K562 (cell line): ENCODE measurements around the gene TUBA1B. TPM values are rescaled to one million over a fixed set of nuclear protein-coding genes. Genes with fewer than 3 reads are reported as not detected.
A peak's percentile ranks its signal among the peaks of the same experiment; 100 is the strongest.

Experiments
- ARID3B ChIP-seq: fragments of 250-450 bp; sonication (Bioruptor Pico); IDR thresholded peaks from 2 replicates; pipeline ENCODE4 v1.4.0; 2020; ENCODE audit warnings: borderline replicate concordance
- ATF3 ChIP-seq, 2 experiments: fragments of 450-650 bp in 1 of 2; sonication (generic) in 1 of 2; formaldehyde crosslinking in 1 of 2; IDR thresholded peaks in 1 of 2; conservative IDR thresholded peaks in 1 of 2; 2 replicates each; pipeline versions ENCODE4 v1.6.1 to v1.8.1; 2016 to 2023; ENCODE audit warnings: mild to moderate bottlenecking in 2 of 2, moderate library complexity in 2 of 2, inconsistent platforms in 1 of 2, missing genetic modification reagents in 1 of 2
- CBFB ChIP-seq: sonication (generic); formaldehyde crosslinking; IDR thresholded peaks from 2 replicates; pipeline ENCODE4 v1.4.0; 2020; ENCODE audit warnings: mild to moderate bottlenecking, missing genetic modification reagents
- CBX3 ChIP-seq, 2 experiments: IDR thresholded peaks; 1 replicate in 1 of 2; 2 replicates in 1 of 2; pipeline ENCODE4 v1.6.1; 2012; ENCODE audit warnings: inconsistent platforms in 2 of 2, low read length in 2 of 2, borderline replicate concordance in 1 of 2, control low read depth in 1 of 2
- CTCF ChIP-seq, 3 experiments: IDR thresholded peaks in 2 of 3; conservative IDR thresholded peaks in 1 of 3; 2 replicates each; pipeline ENCODE4 v1.5.1; 2011 to 2012; ENCODE audit warnings: low read length in 3 of 3, mild to moderate bottlenecking in 3 of 3, control low read depth in 2 of 3, improper control_type of control experiment in 1 of 3, inconsistent platforms in 1 of 3, low read depth in 1 of 3, mixed read lengths in 1 of 3, moderate library complexity in 1 of 3; ENCODE audit not compliant: insufficient read depth in 2 of 3
- DPF2 ChIP-seq: fragments of 450-650 bp; IDR thresholded peaks from 2 replicates; pipeline ENCODE4 v1.6.1; 2016
- ERF ChIP-seq: fragments of 450-650 bp; formaldehyde crosslinking; IDR thresholded peaks from 2 replicates; pipeline ENCODE4 v1.4.0; 2020; ENCODE audit warnings: mild to moderate bottlenecking, mixed read lengths
- HDGF ChIP-seq: fragments of 450-650 bp; IDR thresholded peaks from 2 replicates; pipeline ENCODE4 v1.6.1; 2016
- MXD1 ChIP-seq: fragments of 250-450 bp; sonication (Bioruptor Pico); IDR thresholded peaks from 2 replicates; pipeline ENCODE4 v1.8.0; 2021; ENCODE audit warnings: borderline replicate concordance, mild to moderate bottlenecking, moderate library complexity; ENCODE audit not compliant: poor library complexity, severe bottlenecking
- REST ChIP-seq, 2 experiments: fragments of 450-650 bp; formaldehyde crosslinking in 1 of 2; IDR thresholded peaks; 2 replicates each; pipeline versions ENCODE4 v1.4.0 to v1.6.1; 2014 to 2020; ENCODE audit warnings: mild to moderate bottlenecking in 2 of 2, borderline replicate concordance in 1 of 2, low read depth in 1 of 2
- ZBTB9 ChIP-seq: fragments of 450-650 bp; formaldehyde crosslinking; IDR thresholded peaks from 2 replicates; pipeline ENCODE4 v1.4.0; 2020; ENCODE audit warnings: mild to moderate bottlenecking, moderate library complexity
- ZFX ChIP-seq: sonication (generic); formaldehyde crosslinking; IDR thresholded peaks from 2 replicates; pipeline ENCODE4 v1.8.0; 2022; ENCODE audit warnings: mild to moderate bottlenecking, missing genetic modification reagents, moderate library complexity
- polyA plus RNA-seq, 8 experiments: library from polyadenylated mRNA; depleted of rRNA in 4 of 8; stranded (reverse) in 5 of 8; unstranded in 3 of 8; fragments of >200 nt; fragmentation: Nextera tagmentation in 2 of 8; fragmentation: Illumina TruSeq in 1 of 8; extraction: Ambion mirVana in 2 of 8; extraction: Trizol in 1 of 8; gene quantifications; 2 replicates each; pipeline versions ENCODE4 v1.2.1 to v1.2.3, GENCODE V29; 2011 to 2014; ENCODE audit warnings: inconsistent platforms in 1 of 8, missing spikeins in 1 of 8
- total RNA-seq, 7 experiments: library from RNA; depleted of rRNA in 6 of 7; stranded (reverse); fragments of >200 nt in 6 of 7; fragmentation: Illumina TruSeq in 2 of 7; extraction: Trizol in 2 of 7; gene quantifications; 2 replicates each; pipeline versions ENCODE4 v1.2.1 to v1.2.3, GENCODE V29; 2011 to 2021; ENCODE audit warnings: low replicate concordance in 1 of 7

The TUBA1B gene
- total and polyA plus RNA-seq, 9 of the 15 experiments (the other 6 are each of a cell fraction or from before 2014, with no cell fraction given) = 2,189 to 4,624 (median 2,628) TPM

- TF ChIP-seq ATF3 (IDR thresholded peaks at IDR 0.05) (no peak), ATF3 (CRISPR knock-in tag; conservative IDR thresholded peaks at IDR 0.05) (no peak), ZFX (CRISPR knock-in tag) (no peak; the same call in 1 of the 2 replicates), REST (IDR thresholded peaks at IDR 0.05; ENCODE audit: borderline replicate concordance) (peak; percentile 80), REST (CRISPR knock-in tag; IDR thresholded peaks at IDR 0.05; ENCODE audit: low read depth) (no peak), DPF2 (no peak), ARID3B (CRISPR knock-in tag) (no peak), HDGF (0 out of 2 replicates have a peak, but pooled peaks have one; percentile 82), MXD1 (CRISPR knock-in tag) (no peak), ERF (CRISPR knock-in tag) (no peak), CTCF (IDR thresholded peaks at IDR 0.05 in 2 of 3, conservative IDR thresholded peaks at IDR 0.05 in 1 of 3; ENCODE audit: insufficient read depth in 2 of 3, low read depth in 1 of 3, low read length in 3 of 3) (peak; percentile 86 to 94 (median 89)), CBFB (CRISPR knock-in tag) (no peak), ZBTB9 (CRISPR knock-in tag) (no peak), CBX3 (IDR thresholded peaks at IDR 0.05; ENCODE audit: borderline replicate concordance in 1 of 2, low read length in 2 of 2) (peak in 1 of 2 experiments; percentile 46; a peak in 1 of 3 replicates)
Observed at GRCh38 chr12:49098035-49098451, 33.2 kb downstream of the TUBA1B start (continued).
